Retinal pigment epithelial cell (primary cell): ENCODE measurements around the gene RIN3.

ENCODE experiments used
- DNase-seq: peaks from one replicate; pipeline ENCODE4 v3.0.0-alpha.2; 2010; ENCODE audit warnings: low read depth
- H3K4me3 ChIP-seq: 2 replicates; pipeline ENCODE4 v1.5.1; 2011; ENCODE audit warnings: mild to moderate bottlenecking, low read length, control low read depth, moderate library complexity
- CTCF ChIP-seq: conservative IDR thresholded peaks from 2 replicates; pipeline ENCODE4 v1.5.1; 2011; ENCODE audit warnings: low read depth, low read length, control low read depth, inconsistent platforms

The RIN3 gene

GRCh38 chr14:92733007-92733406 is 219.4 kb downstream of the RIN3 start:
- H3K4me3 ChIP-seq: no peak overlapping the region
- no peak for TF ChIP-seq CTCF
- DNase-seq: no peak

- no peak overlapping the region for H3K4me3 ChIP-seq
- no peak for DNase-seq
- no peak for TF ChIP-seq CTCF
These were observed 221.0 kb downstream of the RIN3 start for GRCh38 chr14:92734618-92735017.

GRCh38 chr14:92735344-92735743 is 221.8 kb downstream of the RIN3 start:
- DNase-seq: no peak
- no peak for TF ChIP-seq CTCF
- no peak overlapping the region for H3K4me3 ChIP-seq

- no peak for DNase-seq
- TF ChIP-seq CTCF: no peak
- no peak overlapping the region for H3K4me3 ChIP-seq
These were observed 223.6 kb downstream of the RIN3 start for GRCh38 chr14:92737206-92737605.

GRCh38 chr14:92737619-92738188 is 224.1 kb downstream of the RIN3 start:
- DNase-seq: no peak
- no peak overlapping the region for H3K4me3 ChIP-seq

More at GRCh38 chr14:92737619-92738188, 224.1 kb downstream of the RIN3 start:
- no peak for TF ChIP-seq CTCF
